Brain pericyte (primary cell): ENCODE data around the gene AKAP13.

Source experiments
- DNase-seq: peaks from one replicate; pipeline ENCODE4 v3.0.0-alpha.2; 2012; ENCODE audit warnings: low read depth, low spot score

Gene AKAP13

GRCh38 chr15:85496551-85497171 lies 116.3 kb downstream of the AKAP13 start:
- no peak for DNase-seq

GRCh38 chr15:85497172-85497569 lies 116.8 kb downstream of the AKAP13 start:
- no peak for DNase-seq

GRCh38 chr15:85498471-85498870 lies 118.1 kb downstream of the AKAP13 start:
- DNase-seq: no peak

- no peak for DNase-seq
Measured at GRCh38 chr15:85499371-85499887, 119.0 kb downstream of the AKAP13 start.

- no peak for DNase-seq
Measured at GRCh38 chr15:85500060-85500708, 119.8 kb downstream of the AKAP13 start.

- no peak for DNase-seq
Measured at GRCh38 chr15:85500729-85501128, 120.3 kb downstream of the AKAP13 start.

- DNase-seq: no peak
Measured at GRCh38 chr15:85501574-85501973, 121.2 kb downstream of the AKAP13 start.

- no peak for DNase-seq
Measured at GRCh38 chr15:85503151-85503799, 122.9 kb downstream of the AKAP13 start.

GRCh38 chr15:85504749-85505676 lies 124.6 kb downstream of the AKAP13 start:
- DNase-seq: no peak

GRCh38 chr15:85507114-85507513 lies 126.7 kb downstream of the AKAP13 start:
- DNase-seq: no peak

- DNase-seq: no peak
Measured at GRCh38 chr15:85509973-85510372, 129.6 kb downstream of the AKAP13 start.

- no peak for DNase-seq
Measured at GRCh38 chr15:85514413-85514812, 134.0 kb downstream of the AKAP13 start.

- DNase-seq: no peak
Measured at GRCh38 chr15:85515212-85515611, 134.8 kb downstream of the AKAP13 start.

GRCh38 chr15:85517086-85517485 lies 136.7 kb downstream of the AKAP13 start:
- no peak for DNase-seq

- no peak for DNase-seq
Measured at GRCh38 chr15:85518979-85519761, 138.8 kb downstream of the AKAP13 start.

- no peak for DNase-seq
Measured at GRCh38 chr15:85520650-85521049, 140.2 kb downstream of the AKAP13 start.

GRCh38 chr15:85523530-85523929 lies 143.1 kb downstream of the AKAP13 start:
- no peak for DNase-seq

- DNase-seq: no peak
Measured at GRCh38 chr15:85525755-85526154, 145.4 kb downstream of the AKAP13 start.

GRCh38 chr15:85527895-85528294 lies 147.5 kb downstream of the AKAP13 start:
- no peak for DNase-seq

- DNase-seq: no peak
Measured at GRCh38 chr15:85530079-85530478, 149.7 kb downstream of the AKAP13 start.

GRCh38 chr15:85531083-85531482 lies 150.7 kb downstream of the AKAP13 start:
- DNase-seq: no peak
